Ovary (tissue), 3 donors: ENCODE measurements around the gene NT5M.

Experiments
- EP300 ChIP-seq: sonication (generic); formaldehyde crosslinking; IDR thresholded peaks from one replicate; pipeline ENCODE4 v1.6.1; 2017; ENCODE audit warnings: antibody characterized with exemption
- POLR2A ChIP-seq: fragments of 450-650 bp; IDR thresholded peaks from one replicate; pipeline ENCODE4 v1.6.1; 2017; ENCODE audit warnings: antibody characterized with exemption, mild to moderate bottlenecking, moderate library complexity
- TF ChIP-seq, protein P1 (sequence below), 3 donors: fragments of 450-650 bp in 2 of 3; fragments of 200-600 bp in 1 of 3; IDR thresholded peaks; one replicate each; pipeline versions ENCODE4 v1.5.1 to v1.8.0; 2016 to 2022; ENCODE audit warnings: antibody characterized with exemption in 3 of 3, mild to moderate bottlenecking in 1 of 3
- donor health status: DM: no; HTN: no; CAD: no.

DNA sequence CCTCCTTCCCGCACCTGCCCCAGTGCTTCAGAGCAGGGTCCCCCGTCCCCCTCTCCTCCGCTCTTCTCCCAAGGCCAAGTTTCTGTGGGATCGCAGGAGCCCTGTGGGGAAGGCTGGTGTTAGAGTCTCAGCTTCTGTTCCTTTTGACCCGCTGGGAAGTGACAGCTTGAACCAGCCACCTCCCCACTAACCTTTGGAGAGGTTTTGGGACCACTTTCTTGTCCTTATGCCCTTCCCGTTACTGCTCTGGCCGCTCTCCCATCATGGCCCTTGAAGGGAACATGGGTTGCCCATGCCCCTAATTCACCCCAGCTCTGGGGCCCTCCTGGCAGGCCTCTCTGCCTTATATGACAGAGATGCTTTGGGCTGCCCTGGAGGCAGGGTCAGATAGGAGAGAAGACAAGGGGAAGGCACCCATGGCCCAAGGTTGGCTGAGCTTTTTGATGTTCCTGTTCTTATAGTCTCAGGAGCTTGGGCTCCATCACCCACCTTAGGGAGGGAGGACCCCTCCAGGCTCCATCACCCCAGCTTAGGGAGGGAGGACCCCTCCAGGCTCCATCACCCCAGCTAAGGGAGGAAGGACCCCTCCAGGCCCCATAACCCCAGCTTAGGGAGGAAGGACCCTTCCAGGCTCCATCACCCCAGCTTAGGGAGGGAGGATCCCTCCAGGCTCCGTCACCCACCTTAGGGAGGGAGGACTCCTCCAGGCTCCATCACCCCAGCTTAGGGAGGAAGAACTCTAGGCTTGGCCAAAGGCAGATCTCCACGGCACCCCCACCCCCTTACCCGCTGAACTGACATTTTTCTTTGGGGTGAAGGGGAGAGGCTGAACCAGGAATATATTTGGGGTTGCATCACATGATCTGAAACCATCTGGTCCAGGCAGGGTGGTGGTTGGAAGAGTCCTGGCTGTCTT, 45.0 kb downstream of the NT5M start:
- TF ChIP-seq, protein P1, sequence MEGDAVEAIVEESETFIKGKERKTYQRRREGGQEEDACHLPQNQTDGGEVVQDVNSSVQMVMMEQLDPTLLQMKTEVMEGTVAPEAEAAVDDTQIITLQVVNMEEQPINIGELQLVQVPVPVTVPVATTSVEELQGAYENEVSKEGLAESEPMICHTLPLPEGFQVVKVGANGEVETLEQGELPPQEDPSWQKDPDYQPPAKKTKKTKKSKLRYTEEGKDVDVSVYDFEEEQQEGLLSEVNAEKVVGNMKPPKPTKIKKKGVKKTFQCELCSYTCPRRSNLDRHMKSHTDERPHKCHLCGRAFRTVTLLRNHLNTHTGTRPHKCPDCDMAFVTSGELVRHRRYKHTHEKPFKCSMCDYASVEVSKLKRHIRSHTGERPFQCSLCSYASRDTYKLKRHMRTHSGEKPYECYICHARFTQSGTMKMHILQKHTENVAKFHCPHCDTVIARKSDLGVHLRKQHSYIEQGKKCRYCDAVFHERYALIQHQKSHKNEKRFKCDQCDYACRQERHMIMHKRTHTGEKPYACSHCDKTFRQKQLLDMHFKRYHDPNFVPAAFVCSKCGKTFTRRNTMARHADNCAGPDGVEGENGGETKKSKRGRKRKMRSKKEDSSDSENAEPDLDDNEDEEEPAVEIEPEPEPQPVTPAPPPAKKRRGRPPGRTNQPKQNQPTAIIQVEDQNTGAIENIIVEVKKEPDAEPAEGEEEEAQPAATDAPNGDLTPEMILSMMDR (IDR thresholded peaks at IDR 0.05), result no peak
- TF ChIP-seq POLR2A (no peak), EP300 (no peak)
